Fibroblast of skin of back (primary cell): ENCODE data around the gene PDLIM5.
"Not testable (repeated sequence)": the region's sequence is repeated elsewhere in the genome, so short reads cannot be mapped to it uniquely, and the experiment has no call there.

Experiments
- DNase-seq: peaks from one replicate; pipeline ENCODE4 v3.0.0-alpha.2; 2013

PDLIM5 gene

GRCh38 chr4:94654714-94655113 lies 203.0 kb downstream of the PDLIM5 start:
- DNase-seq, result no peak

GRCh38 chr4:94660614-94661013 lies 208.9 kb downstream of the PDLIM5 start:
- DNase-seq, result no peak

GRCh38 chr4:94665021-94665420 lies 213.3 kb downstream of the PDLIM5 start:
- not testable (repeated sequence) for DNase-seq

GRCh38 chr4:94665500-94666404 lies 214.0 kb downstream of the PDLIM5 start:
- no peak for DNase-seq

- no peak for DNase-seq
Observed at GRCh38 chr4:94668724-94669123, 217.0 kb downstream of the PDLIM5 start.

- no peak for DNase-seq
Observed at GRCh38 chr4:94669672-94670664, 218.2 kb downstream of the PDLIM5 start.

- DNase-seq, result no peak
Observed at GRCh38 chr4:94671113-94671512, 219.4 kb downstream of the PDLIM5 start.

- DNase-seq, result no peak
Observed at GRCh38 chr4:94673961-94674360, 222.2 kb downstream of the PDLIM5 start.

- DNase-seq, result peak; percentile 62
Observed at GRCh38 chr4:94676970-94677369, 225.2 kb downstream of the PDLIM5 start.

GRCh38 chr4:94678896-94679295 lies 227.2 kb downstream of the PDLIM5 start:
- DNase-seq, result peak; percentile 73

- DNase-seq, result no peak
Observed at GRCh38 chr4:94680176-94680862, 228.6 kb downstream of the PDLIM5 start.

- no peak for DNase-seq
Observed at GRCh38 chr4:94686086-94686485, 234.3 kb downstream of the PDLIM5 start.

GRCh38 chr4:94689155-94689860 lies 237.6 kb downstream of the PDLIM5 start:
- DNase-seq, result no peak

GRCh38 chr4:94690851-94691254 lies 239.1 kb downstream of the PDLIM5 start:
- peak; percentile 74 for DNase-seq

- no peak for DNase-seq
Observed at GRCh38 chr4:94691552-94691951, 239.8 kb downstream of the PDLIM5 start.

- peak; percentile 33 for DNase-seq
Observed at GRCh38 chr4:94695384-94695783, 243.6 kb downstream of the PDLIM5 start.

GRCh38 chr4:94698187-94698586 lies 246.4 kb downstream of the PDLIM5 start:
- no peak for DNase-seq

GRCh38 chr4:94700298-94700697 lies 248.6 kb downstream of the PDLIM5 start:
- DNase-seq, result no peak

- no peak for DNase-seq
Observed at GRCh38 chr4:94701631-94702300, 250.0 kb downstream of the PDLIM5 start.

GRCh38 chr4:94711635-94712034 lies 259.9 kb downstream of the PDLIM5 start:
- no peak for DNase-seq
